Measurements from ENCODE around the gene LTBR.
A peak's percentile ranks its signal among the peaks of the same experiment; 100 is the strongest.
"Not testable (repeated sequence)": the region's sequence is repeated elsewhere in the genome, so short reads cannot be mapped to it uniquely, and the experiment has no call there.

The LTBR gene

DNA sequence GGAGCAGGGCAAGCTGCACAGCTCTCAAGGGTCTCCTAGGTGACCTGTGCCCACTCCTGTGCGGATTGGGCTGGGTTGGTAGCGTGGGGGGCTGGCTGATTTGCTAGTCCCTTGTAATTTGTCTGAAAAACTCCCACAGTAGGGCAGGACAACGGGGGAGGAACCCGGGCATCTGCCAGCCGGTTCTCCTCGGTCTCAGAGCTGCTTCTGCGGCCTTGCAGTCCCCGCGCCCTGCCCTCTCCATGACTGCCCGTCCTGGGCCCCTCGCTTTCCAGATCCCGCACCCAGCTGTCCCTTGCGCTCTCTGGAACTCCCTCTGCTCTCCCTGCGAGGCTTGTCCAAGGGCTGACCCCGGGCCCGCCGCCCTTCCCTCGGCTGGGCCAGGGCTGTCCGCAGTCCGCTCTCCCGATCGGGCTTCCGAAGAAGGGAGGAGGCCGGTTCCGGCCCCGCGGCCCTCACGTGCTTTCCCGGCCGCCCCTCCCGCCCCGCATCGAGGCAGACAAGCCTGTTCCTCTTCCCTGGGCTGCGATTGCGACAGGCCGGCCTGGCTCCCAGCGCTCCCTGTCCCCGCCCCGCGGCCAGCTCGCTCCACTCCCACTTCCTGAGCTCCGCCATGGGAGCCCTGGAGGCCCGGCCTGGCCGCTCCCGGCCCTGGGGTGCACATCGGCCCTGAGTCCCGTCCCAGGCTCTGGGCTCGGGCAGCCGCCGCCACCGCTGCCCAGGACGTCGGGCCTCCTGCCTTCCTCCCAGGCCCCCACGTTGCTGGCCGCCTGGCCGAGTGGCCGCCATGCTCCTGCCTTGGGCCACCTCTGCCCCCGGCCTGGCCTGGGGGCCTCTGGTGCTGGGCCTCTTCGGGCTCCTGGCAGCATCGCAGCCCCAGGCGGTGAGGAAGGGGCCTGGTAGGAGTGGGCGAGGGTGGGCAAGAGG, at the start of gene LTBR:
Gene LTBR (plus strand): TSS at position 591 of the 927 bp plus-strand sequence. CDS start 197 bp downstream, at position 788.
- peak; percentile 9 to 72 for DNase-seq

DNA sequence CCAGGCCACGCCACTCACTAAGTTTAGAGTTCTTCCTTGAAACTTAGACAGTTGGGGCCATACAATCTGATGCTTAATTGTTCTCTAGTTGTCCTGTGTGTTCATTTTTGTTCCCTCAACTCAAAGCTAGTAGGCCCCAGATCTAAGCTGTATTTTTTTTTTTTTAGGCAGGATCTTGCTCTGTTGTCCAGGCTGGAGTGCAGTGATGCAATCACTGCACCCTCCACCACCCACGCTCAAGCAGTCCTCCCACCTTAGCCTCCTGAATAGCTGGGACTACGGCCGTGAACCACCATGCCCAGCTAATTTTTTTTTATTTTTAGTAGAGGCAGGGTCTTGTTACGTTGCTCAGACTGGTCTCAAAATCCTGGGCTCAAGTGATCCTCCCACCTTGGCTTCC, 49.6 kb upstream of the LTBR start:
- DNase-seq = no peak

DNA sequence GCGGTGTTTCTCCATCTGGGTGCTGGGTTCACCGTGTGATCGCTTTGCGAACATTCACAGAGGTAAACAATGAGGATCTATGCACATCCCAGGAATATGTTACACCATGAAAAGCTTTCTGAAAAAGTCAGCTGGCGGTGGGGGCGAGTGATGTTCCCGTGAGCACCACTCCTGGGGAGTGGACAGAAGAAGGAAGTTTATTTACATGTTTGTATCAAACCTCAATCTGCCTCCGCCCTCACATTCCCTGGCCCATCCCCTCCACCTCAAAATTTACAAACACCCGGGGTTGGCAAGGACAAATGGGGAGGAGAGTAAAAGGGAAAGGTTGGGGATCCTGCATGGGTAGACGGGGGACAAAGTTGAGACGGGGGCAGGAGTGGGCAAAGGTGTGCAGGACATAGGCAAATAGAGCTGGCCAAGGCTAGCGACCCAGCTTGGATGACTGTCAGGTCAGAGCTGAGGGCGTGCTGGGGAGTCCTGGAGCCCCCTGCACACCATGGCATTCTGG, 49.0 kb upstream of the LTBR start:
- no peak for DNase-seq

DNA sequence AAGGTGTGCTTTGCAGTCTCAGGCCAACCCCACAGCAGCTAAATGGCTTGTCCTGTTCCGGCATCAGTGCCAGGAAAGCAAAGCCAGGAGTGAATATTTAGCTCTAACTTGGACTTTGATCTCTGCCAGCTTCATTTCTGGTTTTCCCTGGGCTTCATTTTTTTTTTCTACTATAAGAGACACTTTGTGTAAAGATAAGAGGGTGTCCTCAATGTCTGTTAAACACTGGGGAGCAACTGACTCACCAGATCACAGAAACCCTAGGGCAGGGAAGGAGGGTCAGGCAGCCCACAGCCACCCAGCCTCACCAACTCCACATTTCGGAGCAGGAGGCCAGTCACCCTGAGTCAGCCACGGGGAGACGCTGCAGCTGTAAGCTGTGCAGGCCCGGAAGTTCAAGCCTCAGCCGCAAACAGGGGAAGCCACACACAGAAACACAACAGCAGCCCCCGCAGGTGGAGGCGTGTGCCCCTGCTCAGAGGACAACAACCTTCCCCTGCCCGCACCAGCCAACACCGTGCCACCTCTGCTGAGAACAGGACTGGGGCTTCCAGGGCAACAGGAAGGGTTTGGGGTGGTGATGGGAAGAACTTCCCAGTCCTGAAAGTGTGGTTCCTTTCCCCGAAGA, 48.4 kb upstream of the LTBR start:
- peak; percentile 83 for DNase-seq

DNA sequence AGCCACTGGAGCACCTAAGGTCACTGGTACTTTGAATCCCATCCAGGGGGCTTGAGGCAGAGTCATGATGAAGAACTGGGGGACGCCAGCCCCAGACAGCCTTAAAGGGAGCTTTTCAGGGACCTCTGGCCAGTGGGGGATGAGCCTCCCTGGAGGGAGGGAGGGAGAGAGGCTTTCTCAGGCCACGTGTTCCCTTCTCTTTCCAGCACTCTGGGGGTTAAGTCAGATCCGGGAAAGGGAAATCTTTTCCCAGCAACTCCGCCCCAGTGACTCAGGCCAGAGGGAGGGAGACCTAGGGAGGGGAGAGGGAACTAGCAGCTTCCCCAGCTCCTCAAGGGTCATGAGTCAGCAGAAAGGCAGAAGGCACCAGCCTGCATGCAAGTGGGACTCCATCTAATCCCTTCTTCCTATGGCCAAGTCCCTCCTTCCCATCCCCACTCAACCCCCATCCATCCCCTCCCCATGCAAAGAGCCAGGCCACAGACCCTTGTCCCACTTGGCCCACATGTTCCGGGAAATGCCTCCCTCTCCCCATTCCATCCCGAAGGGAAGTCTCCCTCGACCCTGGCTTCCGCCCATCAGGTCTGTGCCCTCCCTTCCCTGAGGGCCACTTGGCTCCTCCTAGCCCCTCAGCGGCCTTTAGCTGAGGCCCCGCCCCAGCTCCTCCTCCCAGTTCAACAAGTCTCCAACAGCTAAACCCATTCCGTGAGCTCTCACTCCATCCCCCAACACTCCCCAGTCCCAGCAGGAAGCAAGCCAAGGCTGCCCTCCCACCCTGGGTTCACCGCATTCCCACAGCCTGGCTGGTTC, 47.7 kb upstream of the LTBR start:
- DNase-seq = peak; percentile 47 to 74

DNA sequence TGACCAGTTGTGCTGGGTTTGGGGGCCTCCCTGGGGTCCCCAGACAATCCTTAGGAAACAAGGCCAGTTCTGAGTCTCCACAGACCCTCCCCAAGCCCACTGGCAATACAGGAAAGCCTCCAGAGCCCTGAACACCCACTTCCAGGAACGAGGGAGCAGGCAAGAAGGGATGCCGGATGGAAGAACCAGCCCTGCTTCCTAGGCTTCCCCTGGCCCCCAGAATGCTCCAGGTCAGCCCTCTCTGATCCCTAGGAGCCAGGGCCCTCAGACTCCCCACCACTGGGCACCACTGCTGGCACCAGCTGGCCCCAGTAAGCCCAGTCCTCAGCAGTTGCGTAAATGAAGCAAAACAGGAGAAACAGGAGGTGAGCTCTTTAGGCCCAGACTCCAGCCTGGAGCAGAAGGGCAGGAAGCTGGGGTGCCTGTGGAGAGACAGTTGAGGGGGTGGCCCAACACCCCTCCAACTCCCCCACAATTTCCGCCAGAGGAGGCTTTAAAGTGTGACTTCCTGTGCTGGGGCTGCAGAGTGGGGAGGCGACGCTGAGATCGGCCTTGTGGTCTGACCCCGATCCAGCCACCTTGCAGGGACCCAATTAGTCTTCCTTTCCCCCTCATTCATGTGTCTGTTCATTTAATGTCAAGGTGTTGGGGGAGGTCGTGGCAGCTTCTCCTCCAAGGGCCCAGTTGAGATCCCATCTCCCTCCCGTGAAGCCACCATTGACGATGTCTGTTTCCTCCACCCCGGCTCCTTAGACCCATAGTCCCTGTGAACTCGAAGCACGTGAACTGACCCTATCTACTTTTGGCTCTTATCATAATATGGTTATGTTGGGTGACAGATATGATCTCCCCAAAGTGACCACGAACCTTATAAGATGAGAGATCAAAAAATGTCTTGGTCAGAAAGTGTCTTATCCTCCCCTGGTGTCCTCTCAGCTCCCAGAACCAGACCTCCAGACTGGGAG, 46.8 kb upstream of the LTBR start:
- peak; percentile 65 to 73 for DNase-seq

DNA sequence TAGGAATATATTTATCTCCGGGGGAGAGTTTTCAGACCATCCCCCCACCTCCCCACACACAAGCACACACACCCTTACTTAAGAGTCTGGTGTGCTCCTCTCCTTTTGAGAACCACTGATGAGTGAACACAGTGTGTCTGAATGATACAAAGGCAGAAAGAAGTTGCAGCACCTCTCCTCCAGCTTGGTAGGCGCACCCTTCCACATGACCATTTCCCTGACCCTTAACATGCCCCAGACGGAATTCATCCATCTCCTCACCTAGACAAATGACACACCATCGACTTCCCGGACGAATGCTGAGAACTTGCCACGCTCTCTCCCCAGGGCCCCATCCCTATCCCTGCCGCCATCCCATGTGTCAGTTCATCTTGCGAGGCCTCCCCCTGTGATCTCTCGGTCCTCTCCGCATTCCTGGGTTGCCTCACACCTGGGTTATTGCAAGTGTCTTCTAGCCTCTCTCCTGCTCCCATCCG, 46.0 kb upstream of the LTBR start:
- DNase-seq = no peak

DNA sequence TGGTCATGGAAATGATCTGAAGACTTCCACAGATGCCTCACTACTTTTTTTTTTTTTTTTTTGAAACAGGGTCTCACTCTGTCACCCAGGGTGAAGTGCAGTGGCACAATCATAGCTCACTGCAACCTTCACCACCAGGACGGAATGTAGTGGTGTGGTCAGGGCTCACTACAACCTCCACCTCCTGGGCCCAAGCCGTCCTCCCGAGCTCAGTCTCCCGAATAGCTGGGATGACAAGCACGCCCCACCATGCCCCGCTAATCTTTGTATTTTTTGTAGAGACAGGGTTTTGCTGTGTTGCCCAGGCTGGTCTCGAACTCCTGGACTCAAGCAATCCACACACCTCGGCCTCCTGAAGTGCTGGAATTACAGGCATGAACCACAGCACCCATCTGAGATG, 45.4 kb upstream of the LTBR start:
- DNase-seq = not testable (repeated sequence)

DNA sequence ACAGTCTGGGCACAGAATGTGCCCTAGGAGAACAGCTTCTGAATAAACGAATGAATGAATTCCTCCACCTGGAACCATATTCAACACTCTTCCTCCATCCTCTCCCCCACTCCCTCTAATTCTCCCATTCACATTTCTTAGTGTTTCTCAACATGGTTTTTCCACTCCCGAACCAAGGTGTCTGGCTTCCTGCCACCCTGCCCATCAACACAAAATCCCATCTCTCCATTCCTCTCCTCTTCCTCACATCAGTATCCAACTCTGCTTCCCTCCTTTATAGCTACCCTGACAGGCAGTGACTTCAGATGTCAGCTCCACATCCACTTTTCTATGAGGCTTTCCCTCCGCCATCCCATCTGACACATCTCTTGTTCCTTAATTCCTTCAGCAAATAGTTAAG, 45.0 kb upstream of the LTBR start:
- DNase-seq = no peak

DNA sequence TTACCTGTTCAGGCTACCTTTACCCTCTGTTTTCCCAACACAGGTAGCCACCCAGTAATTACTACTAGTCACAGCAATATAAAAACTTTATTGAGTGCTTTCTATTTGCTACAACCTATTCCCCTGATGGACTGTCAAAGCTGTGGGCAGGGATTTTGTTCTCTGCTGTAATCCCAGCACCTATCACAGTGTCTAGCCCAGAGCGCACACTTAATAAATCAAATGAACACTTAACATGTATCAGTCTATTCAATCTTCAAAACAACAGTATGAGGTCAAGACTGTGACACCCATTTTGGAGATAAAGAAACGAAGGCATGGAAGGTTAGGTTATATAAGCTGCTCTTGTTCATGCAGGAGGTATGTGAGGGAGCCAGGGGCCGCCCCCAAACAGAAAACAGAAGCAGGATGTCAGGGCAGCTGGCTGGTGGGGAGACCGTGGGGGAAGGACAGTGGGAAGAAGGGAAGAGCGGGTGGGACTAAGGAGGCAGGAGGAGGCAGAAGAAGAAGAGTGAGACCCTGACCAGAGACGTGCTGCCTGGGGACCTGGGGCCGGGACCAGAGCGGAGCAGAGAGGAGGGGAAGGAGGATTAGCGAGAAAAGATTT, 43.8 kb upstream of the LTBR start:
- no peak for DNase-seq

DNA sequence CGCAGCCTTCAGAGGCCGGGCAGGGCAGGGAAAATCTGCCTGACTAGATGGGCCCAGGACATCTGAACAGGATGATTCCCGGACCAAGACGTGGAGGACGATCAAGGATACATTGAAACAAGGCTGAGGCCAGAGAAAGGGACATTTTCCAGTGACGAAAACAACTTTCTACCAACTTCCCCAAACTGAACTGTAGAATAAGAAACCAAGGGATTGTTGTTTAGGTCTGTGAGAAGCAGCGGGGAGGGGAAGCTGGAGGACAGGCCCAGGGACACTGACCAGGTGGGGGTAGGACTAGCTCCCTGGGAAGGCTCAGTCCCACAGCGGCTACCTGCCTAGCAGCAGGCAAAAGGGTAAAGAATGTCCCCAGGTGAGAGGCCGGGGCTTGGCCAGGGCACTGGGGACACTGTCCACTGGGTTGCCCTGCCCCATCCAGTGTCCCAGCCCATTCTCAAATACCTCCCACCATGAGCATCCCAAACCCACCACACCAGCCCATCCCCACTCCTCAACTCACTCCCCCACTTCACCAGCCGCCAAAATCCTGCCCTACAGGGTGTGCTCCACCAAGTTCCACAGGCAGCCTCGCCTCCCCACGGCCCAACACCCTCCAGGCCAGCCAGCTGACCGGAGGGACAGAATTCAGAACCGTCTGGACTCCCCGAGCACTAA, 43.1 kb upstream of the LTBR start:
- DNase-seq = no peak

DNA sequence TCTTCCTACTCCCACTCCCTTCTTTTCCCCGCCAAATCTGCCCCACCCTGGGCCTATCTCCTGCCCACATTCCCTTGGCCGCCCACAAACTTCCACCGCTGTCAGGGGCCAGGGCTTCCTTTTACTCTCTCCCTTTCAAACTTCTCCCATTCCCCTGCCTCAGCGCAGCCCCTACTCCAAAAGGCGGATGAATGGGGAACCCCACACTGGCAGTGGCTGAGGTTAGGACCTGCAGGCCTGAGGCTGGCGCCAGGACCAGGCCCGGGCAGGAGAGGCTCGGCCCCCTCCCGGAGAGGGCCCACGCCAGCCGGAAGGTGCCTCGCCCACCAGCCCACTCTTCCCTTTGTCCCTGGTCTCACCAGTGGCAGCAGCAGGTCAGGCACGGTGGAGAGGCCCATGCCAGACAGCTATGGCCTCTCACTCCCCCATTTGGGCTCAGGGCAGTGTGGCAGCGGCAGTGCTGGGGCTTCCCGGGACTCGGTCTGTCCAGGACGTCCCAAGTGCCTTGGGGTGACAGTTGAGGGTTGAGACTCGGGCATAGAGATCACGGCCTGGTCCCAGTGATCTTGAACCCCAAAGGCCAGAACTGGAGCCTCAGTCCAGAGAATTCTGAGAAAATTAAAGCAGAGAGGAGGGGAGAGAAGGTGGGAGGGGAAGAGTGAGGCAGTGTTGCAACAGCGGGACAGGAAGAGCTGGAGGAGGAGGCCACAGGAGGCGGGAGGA, 42.4 kb upstream of the LTBR start, which contains the start of gene TNFRSF1A:
Gene TNFRSF1A (minus strand): TSS at position 660 of the 723 bp plus-strand sequence. CDS start 262 bp downstream, at position 398.
- peak in 1 of 2 donors; percentile 56 for DNase-seq

DNA sequence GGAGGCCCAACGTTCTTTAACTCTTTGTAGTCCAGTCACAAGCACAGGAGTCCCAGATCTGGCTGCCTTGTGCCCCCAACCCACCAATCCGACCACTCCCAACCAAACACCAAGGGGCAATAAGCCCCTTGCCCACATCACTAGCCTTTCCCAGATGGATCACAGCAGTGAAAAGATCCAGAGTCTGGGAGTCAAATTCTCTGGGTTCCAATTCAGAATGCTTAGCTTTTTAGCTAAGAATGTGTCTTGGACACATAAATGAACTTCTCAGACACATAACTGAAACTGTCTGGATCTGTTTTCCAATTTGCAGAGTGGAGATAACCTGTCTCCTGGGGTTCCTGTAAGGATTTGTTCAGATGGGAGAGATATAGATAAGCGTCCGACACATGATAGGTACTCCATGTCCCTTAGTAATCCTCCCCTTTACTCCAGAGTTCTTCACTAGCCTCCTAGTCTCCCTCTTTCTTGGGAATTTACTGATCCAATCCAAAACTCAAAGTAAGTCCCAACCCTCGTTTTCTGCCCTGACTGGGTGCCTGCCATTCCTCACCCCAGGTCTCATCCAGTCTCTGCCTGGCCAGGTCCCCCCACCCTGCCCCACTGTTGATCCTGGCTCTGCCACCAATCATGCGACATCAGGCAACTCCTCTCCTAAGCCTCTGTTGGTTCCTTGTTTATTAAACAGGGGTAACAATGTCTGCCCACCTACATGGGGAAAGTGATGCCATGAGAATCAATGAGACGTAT, 41.6 kb upstream of the LTBR start:
- DNase-seq = no peak

DNA sequence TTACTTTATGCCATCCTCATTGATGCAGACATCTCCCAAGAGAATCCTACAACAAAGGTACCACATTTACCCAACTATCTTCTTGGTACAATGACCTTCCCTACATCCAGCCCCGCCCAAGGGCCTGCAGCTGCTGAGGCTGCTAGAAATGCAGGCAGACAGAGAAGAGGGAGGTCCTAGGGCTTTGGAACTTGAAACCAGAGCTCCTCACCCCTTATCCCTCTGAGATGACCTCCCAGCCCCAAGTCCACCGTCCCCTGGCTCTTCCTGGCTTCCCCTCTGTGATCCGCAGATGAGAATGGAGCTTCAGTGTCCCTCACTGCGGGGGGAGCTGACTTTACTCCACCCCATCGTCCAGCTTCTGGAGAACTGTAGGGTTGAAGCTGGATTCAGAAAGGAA, 40.4 kb upstream of the LTBR start:
- DNase-seq = no peak

DNA sequence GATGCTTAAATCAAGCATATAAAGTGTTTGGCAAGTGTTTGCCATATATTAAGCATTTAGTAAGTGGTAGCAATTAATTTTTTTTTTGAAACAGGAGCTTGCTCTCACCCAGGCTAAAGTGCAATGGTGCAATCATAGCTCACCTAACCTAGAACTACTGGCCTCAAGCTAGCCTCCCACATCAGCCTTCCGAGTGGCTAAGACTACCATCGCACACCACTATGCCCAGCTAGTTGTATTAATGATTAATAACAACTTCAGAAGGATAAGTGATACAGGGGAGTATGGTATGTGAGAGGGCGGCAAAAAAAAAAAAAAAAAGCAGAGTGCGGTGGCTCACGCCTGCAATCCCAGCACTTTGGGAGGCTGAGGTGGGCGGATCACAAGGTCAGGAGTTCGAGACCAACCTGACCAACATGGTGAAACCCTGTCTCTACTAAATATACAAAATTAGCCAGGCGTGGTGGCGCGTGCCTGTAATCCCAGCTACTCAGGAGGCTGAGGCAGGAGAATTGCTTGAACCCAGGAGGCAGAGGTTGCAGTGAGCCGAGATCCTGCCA, 39.8 kb upstream of the LTBR start:
- DNase-seq = not testable (repeated sequence)

DNA sequence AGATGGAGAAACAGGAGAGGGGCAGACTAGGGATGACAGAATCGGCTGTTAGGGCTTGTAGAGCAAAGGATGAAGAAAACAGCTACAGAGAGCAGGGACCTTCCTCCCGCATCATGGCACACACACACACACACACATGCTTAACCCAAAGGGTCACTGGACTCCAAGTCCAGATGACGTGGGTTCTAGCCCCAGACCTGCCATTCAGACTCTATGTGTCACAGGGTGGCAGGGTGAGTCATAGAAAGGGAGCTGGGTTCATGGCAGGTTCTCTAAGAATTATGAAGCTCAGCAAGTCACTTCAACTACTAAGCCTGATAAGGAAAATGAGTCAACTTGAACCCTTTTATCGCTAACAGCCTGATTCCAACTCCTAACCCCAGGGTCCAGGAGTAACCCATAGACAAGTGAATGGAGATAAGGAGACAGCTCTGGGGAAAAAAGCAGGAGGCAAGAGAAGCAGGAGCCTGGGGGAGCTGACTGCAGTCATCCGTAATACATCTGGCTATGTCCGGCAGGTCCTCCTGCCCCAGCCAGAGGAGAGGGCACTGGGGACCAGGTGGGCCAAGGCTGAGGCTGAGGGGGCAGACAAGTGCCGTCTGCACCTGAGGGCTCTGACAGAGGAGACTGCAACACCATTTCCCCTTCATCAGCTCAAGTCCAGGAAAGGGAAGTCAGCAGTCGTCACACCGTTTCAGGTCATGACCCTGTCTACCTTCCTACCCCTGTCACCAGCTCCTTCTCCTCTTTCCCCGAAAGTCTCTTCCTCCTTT, 38.5 kb upstream of the LTBR start:
- peak in 1 of 2 donors; percentile 71 for DNase-seq

DNA sequence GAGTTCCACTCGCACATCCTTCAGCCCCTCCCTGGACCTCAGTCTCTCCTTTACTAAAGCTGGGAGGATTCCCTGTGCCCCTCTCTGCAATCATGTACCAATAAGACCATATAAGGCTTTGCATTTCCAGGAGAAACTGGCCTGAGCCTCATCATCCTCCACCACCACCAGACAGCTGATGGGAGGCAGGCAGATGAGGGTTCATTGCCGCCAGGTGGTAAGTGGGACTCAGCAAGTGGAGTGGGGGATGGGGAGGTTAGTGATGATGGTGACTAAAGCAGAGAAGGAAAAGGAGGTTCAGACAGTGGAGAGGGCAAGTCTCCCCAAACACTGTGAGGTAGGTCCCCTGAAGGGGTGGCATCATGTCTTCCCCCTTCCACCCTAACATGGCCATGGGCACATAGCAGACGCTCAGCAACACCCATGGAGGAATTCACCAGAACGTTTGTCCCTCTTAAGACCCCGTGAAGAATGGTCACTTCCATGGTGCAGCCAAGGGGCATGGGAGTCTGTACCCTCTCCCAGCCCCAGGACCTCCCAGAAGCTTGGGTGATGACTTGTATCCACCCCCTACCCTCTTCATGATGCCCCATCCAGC, 37.6 kb upstream of the LTBR start:
- no peak for DNase-seq
